NOMO-1 treated with dmso at 0.1 percent for 144 hours (cell line): ENCODE measurements around the gene CDH13.
A peak's percentile ranks its signal among the peaks of the same experiment; 100 is the strongest.

Source experiments
- DNase-seq: peaks from one replicate; lab custom pipeline; 2025; ENCODE audit not compliant: unreplicated experiment; lab: John Stamatoyannopoulos, UW

The CDH13 gene

DNA sequence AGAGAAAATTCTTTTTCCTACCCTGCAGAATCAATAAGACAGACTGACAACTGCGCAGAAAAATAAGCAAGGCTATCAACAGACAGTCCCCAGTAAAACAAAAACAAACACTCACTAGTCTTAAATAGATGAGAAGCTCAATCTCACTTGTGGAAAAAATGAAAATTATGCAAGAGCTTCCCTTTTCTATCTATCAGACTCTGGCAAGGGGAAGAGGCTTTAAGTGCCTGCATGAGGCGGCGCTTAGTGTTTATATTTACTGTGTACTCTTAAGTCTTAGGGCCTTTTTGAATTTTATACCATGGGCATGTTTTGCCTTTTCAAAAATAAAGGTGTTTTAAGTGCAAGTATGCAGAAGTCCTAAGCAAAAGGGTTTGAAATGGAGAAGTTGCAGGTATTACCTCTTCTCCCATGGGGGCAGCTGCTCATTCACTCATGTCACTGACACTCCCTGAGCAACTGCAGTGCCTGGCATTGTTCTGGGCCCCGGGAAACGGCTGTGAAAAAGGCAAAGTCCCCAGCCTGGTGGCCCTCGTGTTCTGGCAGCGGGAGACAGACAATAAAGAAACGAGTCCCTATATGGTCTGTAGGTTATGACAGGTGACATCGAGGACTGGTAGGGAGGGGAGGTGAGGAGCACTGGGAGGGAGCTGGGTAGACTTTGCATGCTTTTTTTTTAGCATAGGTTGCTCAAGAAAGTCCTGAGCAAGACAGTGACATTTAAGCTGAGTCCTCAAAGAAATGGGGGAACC is 1216.2 kb downstream of the CDH13 start:
- DNase-seq: peak; percentile 44

DNA sequence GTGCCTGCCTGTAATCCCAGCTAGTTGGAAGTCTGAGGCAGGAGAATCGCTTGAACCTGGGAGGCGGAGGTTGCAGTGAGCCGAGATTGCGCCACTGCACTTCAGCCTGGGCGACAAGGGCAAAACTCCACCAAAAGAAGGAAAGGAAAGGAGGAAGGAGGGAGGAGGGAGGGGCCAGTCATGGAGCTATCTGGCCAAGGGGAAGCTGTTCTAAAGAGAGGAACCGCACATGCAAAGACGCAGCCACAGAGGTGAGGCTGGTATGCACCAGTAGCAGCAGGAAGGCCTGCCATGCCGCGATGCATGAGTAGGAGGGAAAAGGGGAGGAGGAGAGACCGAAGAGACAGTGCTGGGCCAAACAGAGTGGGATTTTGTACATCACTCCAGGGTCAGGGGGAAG is 1216.9 kb downstream of the CDH13 start:
- peak; percentile 27 for DNase-seq

DNA sequence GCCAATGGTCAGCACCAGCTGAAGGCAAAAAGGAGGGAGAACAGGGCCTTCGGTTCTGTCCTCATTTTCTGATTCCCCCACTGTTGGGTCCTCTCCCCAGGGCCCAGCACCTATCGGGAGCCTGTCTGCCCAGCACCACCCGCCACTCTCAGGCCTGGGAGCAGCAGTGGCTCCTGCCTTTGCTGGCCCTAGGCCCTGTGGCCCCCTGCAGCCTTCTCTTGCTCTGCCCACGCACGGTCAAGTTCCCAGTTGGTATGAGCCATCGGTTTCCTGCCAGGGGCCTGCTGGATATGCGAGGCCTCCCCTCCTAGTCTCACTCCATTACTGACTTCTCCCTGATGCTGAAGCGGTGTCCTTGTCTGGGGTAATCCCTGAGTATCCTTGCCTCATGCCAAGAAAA is 1218.5 kb downstream of the CDH13 start:
- no peak for DNase-seq

DNA sequence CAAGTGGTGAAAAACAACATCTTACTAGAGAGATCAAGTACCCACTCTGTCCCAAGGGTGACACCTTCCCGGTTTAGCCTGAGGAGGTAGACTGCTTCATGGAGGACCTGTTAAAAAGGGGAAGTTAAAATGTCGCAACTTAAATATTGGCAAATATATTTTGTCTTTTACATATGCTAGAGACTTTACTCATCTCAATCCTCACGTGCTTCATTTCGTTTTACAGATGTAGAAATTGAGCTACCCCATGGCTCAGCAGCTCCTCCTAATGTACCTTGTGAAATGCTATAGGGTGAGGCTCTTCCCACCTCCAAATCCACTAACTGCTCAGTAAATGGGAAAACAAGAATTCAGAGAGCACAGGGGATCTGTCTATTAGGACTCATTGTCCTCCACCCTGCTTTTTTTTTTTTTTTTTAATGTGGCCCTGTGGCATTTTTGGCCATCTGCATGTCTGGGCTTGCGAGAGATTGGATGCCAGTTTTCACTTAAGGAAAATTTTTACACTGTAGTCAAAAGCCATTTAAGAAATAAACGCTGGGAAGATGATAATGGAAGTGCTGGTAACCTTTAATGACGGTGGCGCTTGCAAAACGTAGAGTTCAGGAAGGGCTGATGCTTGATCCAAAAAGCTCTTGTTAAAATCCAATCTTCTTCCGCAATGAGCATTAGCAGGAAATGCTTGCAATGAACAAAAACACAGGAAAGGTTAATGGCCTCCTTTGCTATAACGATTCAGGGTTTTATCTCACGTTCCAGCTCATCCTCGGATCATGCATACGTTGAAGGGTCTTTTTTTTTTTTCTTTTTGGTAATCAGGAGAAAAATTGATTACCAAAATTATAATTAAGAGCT is 1220.8 kb downstream of the CDH13 start:
- peak; percentile 53 for DNase-seq

DNA sequence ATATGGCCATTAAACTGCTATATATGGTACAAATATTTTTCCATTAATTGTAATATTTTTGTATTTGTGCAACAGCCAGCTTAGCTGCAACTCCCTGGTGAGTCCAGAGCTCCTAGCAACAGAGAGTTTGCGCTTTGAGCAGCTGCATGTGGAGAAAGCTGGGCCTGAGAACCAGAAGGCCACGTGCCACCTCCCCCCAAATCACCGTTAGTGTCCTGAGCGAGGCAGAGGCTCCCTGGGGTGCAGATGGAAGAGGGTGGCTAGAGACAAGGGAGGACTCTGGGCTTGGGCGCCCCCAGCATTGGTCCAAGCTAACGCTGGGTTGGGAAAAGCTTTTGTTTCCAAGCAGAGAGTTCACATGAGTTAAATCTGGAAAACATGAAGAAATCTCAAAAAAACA is 1222.7 kb downstream of the CDH13 start:
- no peak for DNase-seq
